HepG2 (cell line): Measurements from ENCODE around the gene SOX9. TPM values are rescaled to one million over a fixed set of nuclear protein-coding genes. Genes with fewer than 3 reads are reported as not detected.

Source experiments
- BORCS8-MEF2B ChIP-seq: sonication (generic); formaldehyde crosslinking; IDR thresholded peaks from 2 replicates; pipeline ENCODE4 v1.8.0; 2022; ENCODE audit warnings: mild to moderate bottlenecking, missing genetic modification reagents
- BRCA1 ChIP-seq: sonication (generic); formaldehyde crosslinking; IDR thresholded peaks from 2 replicates; pipeline ENCODE4 v1.4.0; 2020; ENCODE audit warnings: missing genetic modification reagents
- HNRNPL ChIP-seq: fragments of 200-400 bp; formaldehyde crosslinking; IDR thresholded peaks from 2 replicates; pipeline ENCODE4 v1.6.1; 2017; ENCODE audit warnings: mild to moderate bottlenecking, low read depth, low read length
- KDM5A ChIP-seq: fragments of 200-600 bp; sonication (generic); IDR thresholded peaks from 2 replicates; pipeline ENCODE4 v1.7.0; 2018; ENCODE audit warnings: antibody characterized with exemption, mild to moderate bottlenecking, low read length, borderline replicate concordance
- KLF9 ChIP-seq: IDR thresholded peaks from 2 replicates; pipeline ENCODE4 v1.6.1; 2016; ENCODE audit warnings: low read depth
- MXD4 ChIP-seq: IDR thresholded peaks from 2 replicates; pipeline ENCODE4 v1.6.1; 2016; ENCODE audit warnings: mild to moderate bottlenecking, missing biosample characterization, missing genetic modification reagents
- NFIC ChIP-seq: IDR thresholded peaks from 2 replicates; pipeline ENCODE4 v1.6.1; 2012; ENCODE audit warnings: mild to moderate bottlenecking, low read length, inconsistent platforms
- NFKBIZ ChIP-seq: IDR thresholded peaks from 2 replicates; pipeline ENCODE4 v1.6.1; 2018; ENCODE audit warnings: missing genetic modification reagents, missing compliant biosample characterization
- RAD51 ChIP-seq: fragments of 450-650 bp; IDR thresholded peaks from 2 replicates; pipeline ENCODE4 v1.6.1; 2016; ENCODE audit warnings: borderline replicate concordance
- RARA ChIP-seq: IDR thresholded peaks from 2 replicates; pipeline ENCODE4 v1.6.1; 2016; ENCODE audit warnings: missing genetic modification reagents, missing compliant biosample characterization
- SIX1 ChIP-seq: sonication (generic); formaldehyde crosslinking; IDR thresholded peaks from 2 replicates; pipeline ENCODE4 v1.4.0; 2020; ENCODE audit warnings: missing genetic modification reagents, borderline replicate concordance
- SP1 ChIP-seq, 2 experiments: fragments of 450-650 bp in 1 of 2; sonication (generic) in 1 of 2; formaldehyde crosslinking in 1 of 2; IDR thresholded peaks; 2 replicates each; pipeline versions ENCODE4 v1.4.0 to v1.6.1; 2016 to 2020; ENCODE audit warnings: missing genetic modification reagents in 1 of 2
- SP140L ChIP-seq: sonication (generic); formaldehyde crosslinking; IDR thresholded peaks from 2 replicates; pipeline ENCODE4 v1.4.0; 2020; ENCODE audit warnings: missing genetic modification reagents, borderline replicate concordance
- STAT5B ChIP-seq: sonication (generic); formaldehyde crosslinking; IDR thresholded peaks from 2 replicates; pipeline ENCODE4 v1.4.0; 2020; ENCODE audit warnings: missing genetic modification reagents
- TFDP1 ChIP-seq: IDR thresholded peaks from 2 replicates; pipeline ENCODE4 v1.6.1; 2016; ENCODE audit warnings: missing compliant biosample characterization, missing genetic modification reagents, borderline replicate concordance
- TOE1 ChIP-seq: sonication (generic); formaldehyde crosslinking; IDR thresholded peaks from 2 replicates; pipeline ENCODE4 v1.4.0; 2020; ENCODE audit warnings: mild to moderate bottlenecking, missing genetic modification reagents
- YEATS2 ChIP-seq: sonication (generic); formaldehyde crosslinking; IDR thresholded peaks from 2 replicates; pipeline ENCODE4 v1.4.0; 2020; ENCODE audit warnings: missing genetic modification reagents, borderline replicate concordance
- ZBTB4 ChIP-seq: sonication (generic); formaldehyde crosslinking; IDR thresholded peaks from 2 replicates; pipeline ENCODE4 v1.4.0; 2020; ENCODE audit warnings: missing genetic modification reagents, mild to moderate bottlenecking, borderline replicate concordance
- ZNF451 ChIP-seq: sonication (generic); formaldehyde crosslinking; IDR thresholded peaks from 2 replicates; pipeline ENCODE4 v1.5.0; 2020; ENCODE audit warnings: mild to moderate bottlenecking, missing genetic modification reagents
- polyA plus RNA-seq, 8 experiments: library from polyadenylated mRNA; depleted of rRNA in 3 of 8; stranded (reverse) in 7 of 8; unstranded in 1 of 8; fragments of >200 nt; fragmentation: Illumina TruSeq in 4 of 8; extraction: Trizol in 4 of 8; gene quantifications; 2 replicates each; pipeline versions ENCODE4 v1.2.1 to v1.2.3, GENCODE V29; 2011 to 2016; ENCODE audit warnings: low read depth in 4 of 8, missing spikeins in 1 of 8, mixed read lengths in 1 of 8; ENCODE audit not compliant: insufficient read depth in 1 of 8
- total RNA-seq, 5 experiments: library from RNA; depleted of rRNA; stranded (reverse); fragments of >200 nt; fragmentation: Illumina TruSeq; extraction: Trizol; gene quantifications; 2 replicates each; pipeline ENCODE4 v1.2.3, GENCODE V29; 2016; ENCODE audit warnings: low read depth in 1 of 5
- TF ChIP-seq, protein P1 (sequence below): IDR thresholded peaks from 2 replicates; pipeline ENCODE4 v1.4.0; 2020; ENCODE audit warnings: mild to moderate bottlenecking, missing genetic modification reagents
- TF ChIP-seq, protein P2 (sequence below): sonication (generic); formaldehyde crosslinking; conservative IDR thresholded peaks from 2 replicates; pipeline ENCODE4 v1.8.1; 2023; ENCODE audit warnings: missing genetic modification reagents

The SOX9 gene
- total and polyA plus RNA-seq, 2 of the 13 experiments (the other 11 are each of a cell fraction or from before 2014, with no cell fraction given), result 16.1 to 27.6 TPM

DNA sequence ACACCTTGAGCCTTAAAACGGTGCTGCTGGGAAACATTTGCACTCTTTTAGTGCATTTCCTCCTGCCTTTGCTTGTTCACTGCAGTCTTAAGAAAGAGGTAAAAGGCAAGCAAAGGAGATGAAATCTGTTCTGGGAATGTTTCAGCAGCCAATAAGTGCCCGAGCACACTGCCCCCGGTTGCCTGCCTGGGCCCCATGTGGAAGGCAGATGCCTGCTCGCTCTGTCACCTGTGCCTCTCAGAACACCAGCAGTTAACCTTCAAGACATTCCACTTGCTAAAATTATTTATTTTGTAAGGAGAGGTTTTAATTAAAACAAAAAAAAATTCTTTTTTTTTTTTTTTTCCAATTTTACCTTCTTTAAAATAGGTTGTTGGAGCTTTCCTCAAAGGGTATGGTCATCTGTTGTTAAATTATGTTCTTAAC, 4.4 kb downstream of the SOX9 start (continued):
- TF ChIP-seq ZBTB4 (CRISPR knock-in tag) (no peak), HNRNPL (0 out of 2 replicates have a peak, but pooled peaks have one; percentile 57), RARA (CRISPR knock-in tag) (peak; percentile 43; the same call in 1 of the 2 replicates), SP140L (CRISPR knock-in tag) (no peak), YEATS2 (CRISPR knock-in tag) (no peak), NFIC (no peak), ZNF451 (no peak), TFDP1 (CRISPR knock-in tag) (no peak), TOE1 (CRISPR knock-in tag) (no peak), KLF9 (CRISPR knock-in tag) (no peak), BRCA1 (CRISPR knock-in tag) (no peak), BORCS8-MEF2B (CRISPR knock-in tag) (no peak), NFKBIZ (no peak), KDM5A (peak; percentile 22; the same call in 1 of the 2 replicates), SP1 (IDR thresholded peaks at IDR 0.05) (no peak), SP1 (CRISPR knock-in tag; IDR thresholded peaks at IDR 0.05) (no peak), STAT5B (CRISPR knock-in tag) (no peak), MXD4 (no peak), SIX1 (CRISPR knock-in tag) (no peak), RAD51 (no peak)
- TF ChIP-seq, protein P1, sequence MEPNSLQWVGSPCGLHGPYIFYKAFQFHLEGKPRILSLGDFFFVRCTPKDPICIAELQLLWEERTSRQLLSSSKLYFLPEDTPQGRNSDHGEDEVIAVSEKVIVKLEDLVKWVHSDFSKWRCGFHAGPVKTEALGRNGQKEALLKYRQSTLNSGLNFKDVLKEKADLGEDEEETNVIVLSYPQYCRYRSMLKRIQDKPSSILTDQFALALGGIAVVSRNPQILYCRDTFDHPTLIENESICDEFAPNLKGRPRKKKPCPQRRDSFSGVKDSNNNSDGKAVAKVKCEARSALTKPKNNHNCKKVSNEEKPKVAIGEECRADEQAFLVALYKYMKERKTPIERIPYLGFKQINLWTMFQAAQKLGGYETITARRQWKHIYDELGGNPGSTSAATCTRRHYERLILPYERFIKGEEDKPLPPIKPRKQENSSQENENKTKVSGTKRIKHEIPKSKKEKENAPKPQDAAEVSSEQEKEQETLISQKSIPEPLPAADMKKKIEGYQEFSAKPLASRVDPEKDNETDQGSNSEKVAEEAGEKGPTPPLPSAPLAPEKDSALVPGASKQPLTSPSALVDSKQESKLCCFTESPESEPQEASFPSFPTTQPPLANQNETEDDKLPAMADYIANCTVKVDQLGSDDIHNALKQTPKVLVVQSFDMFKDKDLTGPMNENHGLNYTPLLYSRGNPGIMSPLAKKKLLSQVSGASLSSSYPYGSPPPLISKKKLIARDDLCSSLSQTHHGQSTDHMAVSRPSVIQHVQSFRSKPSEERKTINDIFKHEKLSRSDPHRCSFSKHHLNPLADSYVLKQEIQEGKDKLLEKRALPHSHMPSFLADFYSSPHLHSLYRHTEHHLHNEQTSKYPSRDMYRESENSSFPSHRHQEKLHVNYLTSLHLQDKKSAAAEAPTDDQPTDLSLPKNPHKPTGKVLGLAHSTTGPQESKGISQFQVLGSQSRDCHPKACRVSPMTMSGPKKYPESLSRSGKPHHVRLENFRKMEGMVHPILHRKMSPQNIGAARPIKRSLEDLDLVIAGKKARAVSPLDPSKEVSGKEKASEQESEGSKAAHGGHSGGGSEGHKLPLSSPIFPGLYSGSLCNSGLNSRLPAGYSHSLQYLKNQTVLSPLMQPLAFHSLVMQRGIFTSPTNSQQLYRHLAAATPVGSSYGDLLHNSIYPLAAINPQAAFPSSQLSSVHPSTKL, result peak; percentile 66
- TF ChIP-seq, protein P2, sequence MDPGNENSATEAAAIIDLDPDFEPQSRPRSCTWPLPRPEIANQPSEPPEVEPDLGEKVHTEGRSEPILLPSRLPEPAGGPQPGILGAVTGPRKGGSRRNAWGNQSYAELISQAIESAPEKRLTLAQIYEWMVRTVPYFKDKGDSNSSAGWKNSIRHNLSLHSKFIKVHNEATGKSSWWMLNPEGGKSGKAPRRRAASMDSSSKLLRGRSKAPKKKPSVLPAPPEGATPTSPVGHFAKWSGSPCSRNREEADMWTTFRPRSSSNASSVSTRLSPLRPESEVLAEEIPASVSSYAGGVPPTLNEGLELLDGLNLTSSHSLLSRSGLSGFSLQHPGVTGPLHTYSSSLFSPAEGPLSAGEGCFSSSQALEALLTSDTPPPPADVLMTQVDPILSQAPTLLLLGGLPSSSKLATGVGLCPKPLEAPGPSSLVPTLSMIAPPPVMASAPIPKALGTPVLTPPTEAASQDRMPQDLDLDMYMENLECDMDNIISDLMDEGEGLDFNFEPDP (CRISPR knock-in tag), result 0 out of 2 replicates have a peak, but pooled peaks have one; percentile 56
